ENCODE measurements around the gene SLC5A11.

- no peak for TF ChIP-seq CTCF (IDR thresholded peaks at IDR 0.05)
- no peak for TF ChIP-seq POLR2A (IDR thresholded peaks at IDR 0.05)
- TF ChIP-seq EP300 (IDR thresholded peaks at IDR 0.05; ENCODE audit: low read depth), result no peak
- no peak for TF ChIP-seq POLR2AphosphoS5 (IDR thresholded peaks at IDR 0.05)
Observed at GRCh38 chr16:24820522-24820921, 25.2 kb upstream of the SLC5A11 start.
